GM19455 (cell line): ENCODE results near the gene TXNDC8.
"Not testable (repeated sequence)": the region's sequence is repeated elsewhere in the genome, so short reads cannot be mapped to it uniquely, and the experiment has no call there.

ENCODE experiments used
- ATAC-seq: cut with Tn5 transposase; IDR thresholded peaks from one replicate; pipeline ENCODE4 v1.9.1; 2021; ENCODE audit not compliant: unreplicated experiment

TXNDC8 gene

DNA sequence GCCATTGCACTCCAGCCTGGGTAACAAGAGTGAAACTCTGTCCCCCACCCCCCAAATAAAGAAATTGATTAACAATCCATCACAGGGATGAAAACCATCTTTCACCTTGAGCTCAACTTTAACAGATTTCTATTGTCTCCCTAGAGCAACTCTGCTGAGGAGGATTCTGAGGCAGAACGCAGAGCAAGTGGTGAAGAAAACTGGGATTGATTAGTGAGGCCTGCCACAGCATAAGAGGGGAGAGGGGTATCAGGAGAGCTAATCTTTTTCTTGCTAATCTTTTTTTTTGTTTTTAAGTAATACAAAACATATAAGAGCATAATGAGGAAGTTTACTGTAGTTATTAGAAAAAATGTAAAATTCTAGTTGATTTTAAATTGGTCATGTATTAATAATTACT lies 8.9 kb downstream of the TXNDC8 start:
- ATAC-seq, result no peak

DNA sequence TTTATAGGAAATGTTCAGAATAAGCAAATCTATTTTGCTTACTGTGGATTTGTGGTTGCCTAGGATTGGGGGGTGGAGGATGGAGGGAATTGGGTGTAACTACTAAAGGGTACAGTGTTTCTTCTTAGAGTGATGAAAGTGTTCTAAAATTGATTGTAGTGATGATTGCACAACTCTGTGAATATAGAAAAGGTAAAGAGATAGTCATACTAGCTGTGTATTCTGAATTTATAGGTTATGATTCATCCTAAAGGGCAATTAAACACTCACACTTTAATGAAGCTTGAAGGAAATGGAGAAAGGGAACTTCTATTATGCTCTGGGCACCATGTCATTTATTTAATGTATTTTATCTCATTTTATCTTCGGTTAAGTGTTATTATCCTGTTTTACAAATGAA lies 9.9 kb downstream of the TXNDC8 start:
- ATAC-seq, result no peak

DNA sequence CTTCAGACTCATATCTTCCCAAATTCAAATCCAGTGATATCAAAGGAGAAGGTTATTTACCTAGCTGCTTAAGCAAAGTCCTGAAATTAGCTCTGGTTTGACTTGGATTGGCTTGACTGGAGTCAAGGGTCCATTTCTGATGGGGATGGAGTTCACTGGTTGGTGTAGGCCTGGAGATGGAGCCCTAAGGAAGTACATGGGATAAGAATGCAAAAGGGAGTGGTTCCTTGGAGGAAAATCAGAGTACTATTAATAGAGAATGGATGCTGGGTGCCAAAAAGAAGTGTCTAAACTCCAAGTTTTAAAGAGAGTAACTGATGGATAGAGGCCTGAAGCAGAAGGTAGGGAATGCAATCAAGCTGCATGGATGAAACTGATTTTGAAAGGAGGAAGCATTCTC lies 13.8 kb downstream of the TXNDC8 start:
- ATAC-seq, result no peak

- no peak for ATAC-seq
Observed at GRCh38 chr9:110320651-110321445, 16.8 kb downstream of the TXNDC8 start.

DNA sequence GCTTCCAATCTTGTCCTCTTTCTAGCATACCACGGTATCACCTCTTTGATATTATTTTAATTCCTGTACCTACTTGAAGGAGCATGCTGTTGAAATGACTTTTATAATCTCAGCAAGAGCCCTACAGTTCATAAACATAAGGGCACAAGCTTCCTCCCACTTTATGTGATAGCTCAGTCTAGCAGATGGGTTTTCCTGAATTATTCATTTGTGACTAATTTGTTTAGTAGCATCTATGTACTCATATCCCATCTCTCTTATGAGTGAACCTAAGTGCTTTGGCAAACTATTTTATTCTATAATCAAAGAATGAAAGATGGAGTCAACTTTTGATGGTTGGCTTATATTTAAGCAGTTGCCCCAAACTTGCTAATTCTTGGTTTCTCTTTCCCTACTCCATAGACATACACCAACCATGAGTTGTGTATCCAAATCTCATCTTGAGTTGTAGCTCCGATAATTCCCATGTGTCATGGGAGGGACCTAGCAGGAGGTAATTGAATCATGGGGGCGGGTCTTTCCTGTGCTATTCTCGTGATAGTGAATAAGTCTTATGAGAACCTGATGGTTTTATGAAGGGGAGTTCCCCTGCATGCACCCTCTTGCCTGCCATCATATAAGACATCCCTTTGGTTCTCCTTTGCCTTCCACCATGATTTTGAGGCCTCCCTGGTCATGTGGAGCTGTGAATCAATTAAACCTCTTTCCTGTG lies 17.7 kb downstream of the TXNDC8 start:
- no peak for ATAC-seq

DNA sequence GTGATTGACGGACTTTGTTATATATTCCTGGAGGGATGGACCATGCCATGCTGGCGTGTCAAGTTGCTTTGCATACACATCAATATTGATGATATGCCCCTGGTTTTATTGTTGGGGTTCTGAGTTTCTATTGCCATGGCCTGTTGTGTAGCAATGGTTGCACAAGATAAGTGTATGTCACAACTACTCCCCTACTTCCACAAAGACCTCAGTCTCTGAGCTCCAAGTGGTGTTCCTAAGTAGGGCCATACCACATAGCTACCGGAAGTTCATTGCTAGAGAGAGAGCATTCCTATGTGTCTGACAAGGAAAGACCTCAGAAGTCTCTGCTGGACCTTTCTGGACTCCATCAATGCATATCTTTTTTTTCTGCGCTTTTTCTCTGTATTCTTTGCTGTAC lies 19.8 kb downstream of the TXNDC8 start:
- ATAC-seq, result no peak

- peak; percentile 99 for ATAC-seq
Observed at GRCh38 chr9:110316261-110317075, 21.2 kb downstream of the TXNDC8 start.

GRCh38 chr9:110311978-110312377 lies 25.7 kb downstream of the TXNDC8 start:
- not testable (repeated sequence) for ATAC-seq

- ATAC-seq, result no peak
Observed at GRCh38 chr9:110309681-110310080, 28.0 kb downstream of the TXNDC8 start.

GRCh38 chr9:110308633-110309038 lies 29.0 kb downstream of the TXNDC8 start:
- peak; percentile 56 for ATAC-seq

DNA sequence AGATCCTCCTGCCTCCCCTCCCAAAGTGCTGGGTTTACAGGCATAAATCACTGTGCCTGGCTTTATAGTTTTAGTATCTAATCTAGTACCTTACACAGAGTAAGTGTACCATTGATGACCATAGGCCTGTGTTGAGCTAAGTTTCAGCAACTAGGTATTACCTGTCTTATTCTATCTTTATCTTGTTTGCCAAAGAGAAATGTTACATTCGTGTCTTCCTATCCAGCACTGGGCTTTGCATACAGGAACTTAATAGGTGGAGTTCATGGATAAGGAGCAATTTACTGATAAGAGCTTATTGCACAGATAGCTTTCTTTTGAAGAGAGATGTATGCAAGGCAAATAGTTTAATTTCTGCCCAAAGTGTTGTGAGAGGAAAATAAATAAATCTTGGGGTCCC lies 30.5 kb downstream of the TXNDC8 start:
- ATAC-seq, result no peak

- ATAC-seq, result no peak
Observed at GRCh38 chr9:110303133-110303532, 34.5 kb downstream of the TXNDC8 start.

- ATAC-seq, result no peak
Observed at GRCh38 chr9:110298043-110298605, 39.5 kb downstream of the TXNDC8 start.

DNA sequence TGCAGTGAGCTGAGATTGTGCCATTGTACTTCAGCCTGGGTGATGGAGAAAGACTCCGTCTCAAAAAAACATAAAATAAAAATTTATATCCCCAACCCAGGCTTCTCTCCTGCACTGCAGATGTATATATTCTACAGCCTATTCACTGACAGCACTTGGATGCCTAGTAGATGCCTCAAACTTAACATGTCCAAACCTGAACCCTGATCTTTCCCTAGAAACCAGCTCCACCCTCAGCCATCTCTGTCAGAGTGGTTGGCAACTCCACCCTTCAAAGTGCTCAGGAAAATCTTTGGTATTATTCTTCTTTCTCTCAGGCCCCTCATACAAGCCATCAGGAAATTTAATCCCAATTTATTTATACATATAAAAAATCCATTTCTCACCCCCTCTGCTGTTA lies 44.4 kb downstream of the TXNDC8 start:
- ATAC-seq, result no peak

DNA sequence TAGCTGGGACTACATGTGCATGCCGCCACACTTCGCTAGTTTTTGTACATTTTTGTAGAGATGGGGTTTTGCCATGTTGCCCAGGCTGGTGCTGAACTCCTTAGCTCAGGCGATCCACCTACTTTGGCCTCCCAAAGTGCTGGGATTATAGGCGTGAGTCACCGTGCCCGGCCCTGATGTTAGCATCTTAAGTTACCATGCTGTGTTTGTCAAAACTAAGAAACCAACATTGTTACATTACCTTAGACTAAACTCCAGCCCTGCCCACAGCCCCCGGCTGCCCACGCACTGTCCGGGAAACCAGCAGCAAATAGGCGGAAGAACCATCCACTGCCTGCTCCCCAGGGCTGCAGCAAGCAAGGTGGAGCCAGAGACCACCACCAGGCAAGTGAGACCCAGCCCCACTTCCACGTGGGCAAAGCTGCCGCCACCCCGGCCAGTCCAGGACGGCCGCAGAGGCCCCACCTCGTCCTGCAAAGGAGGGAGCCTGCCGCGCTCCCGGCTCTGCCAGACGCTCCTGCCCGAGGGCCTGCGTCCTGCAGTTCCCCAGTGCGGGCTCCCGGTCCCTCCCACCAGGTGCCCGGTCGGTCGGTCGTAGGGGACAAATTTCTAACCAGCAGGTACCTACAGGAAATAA lies 45.6 kb downstream of the TXNDC8 start:
- ATAC-seq, result no peak

GRCh38 chr9:110290001-110290400 lies 47.7 kb downstream of the TXNDC8 start:
- ATAC-seq, result no peak

- ATAC-seq, result no peak
Observed at GRCh38 chr9:110288503-110288902, 49.2 kb downstream of the TXNDC8 start.

- ATAC-seq, result no peak
Observed at GRCh38 chr9:110287289-110287680, 50.4 kb downstream of the TXNDC8 start.

GRCh38 chr9:110284211-110284844 lies 53.3 kb downstream of the TXNDC8 start:
- no peak for ATAC-seq

DNA sequence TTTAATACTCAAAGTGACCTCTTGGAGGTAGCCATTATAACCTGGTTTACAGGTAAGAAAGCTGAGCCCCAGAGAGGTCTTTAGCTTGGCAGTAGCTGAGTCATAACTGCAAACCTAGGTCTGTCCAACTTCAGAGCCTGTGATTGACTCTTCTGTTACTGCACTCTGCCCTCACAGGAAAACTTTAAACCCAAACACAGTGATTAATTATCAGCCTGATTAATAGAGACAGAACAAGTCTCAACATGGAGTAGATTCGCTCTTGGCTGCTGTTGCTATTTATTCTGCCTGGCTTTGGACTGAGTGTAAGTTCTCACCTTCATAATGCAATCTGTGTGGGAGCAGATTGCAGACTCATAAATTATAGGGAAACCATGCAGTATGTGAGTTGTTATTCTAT lies 53.9 kb downstream of the TXNDC8 start:
- ATAC-seq, result no peak

GRCh38 chr9:110282739-110283081 lies 55.0 kb downstream of the TXNDC8 start:
- ATAC-seq, result no peak
